GM18505 (cell line): ENCODE data around the gene RRP15.

Experiments
- ATAC-seq: cut with Tn5 transposase; IDR thresholded peaks from one replicate; pipeline ENCODE4 v1.9.1; 2021; ENCODE audit not compliant: unreplicated experiment
- POLR2A ChIP-seq: IDR thresholded peaks from 4 replicates; pipeline ENCODE4 v1.6.1; 2011; ENCODE audit warnings: borderline replicate concordance; ENCODE audit not compliant: insufficient read depth, insufficient read length; ENCODE audit errors: extremely low read depth

RRP15 gene

DNA sequence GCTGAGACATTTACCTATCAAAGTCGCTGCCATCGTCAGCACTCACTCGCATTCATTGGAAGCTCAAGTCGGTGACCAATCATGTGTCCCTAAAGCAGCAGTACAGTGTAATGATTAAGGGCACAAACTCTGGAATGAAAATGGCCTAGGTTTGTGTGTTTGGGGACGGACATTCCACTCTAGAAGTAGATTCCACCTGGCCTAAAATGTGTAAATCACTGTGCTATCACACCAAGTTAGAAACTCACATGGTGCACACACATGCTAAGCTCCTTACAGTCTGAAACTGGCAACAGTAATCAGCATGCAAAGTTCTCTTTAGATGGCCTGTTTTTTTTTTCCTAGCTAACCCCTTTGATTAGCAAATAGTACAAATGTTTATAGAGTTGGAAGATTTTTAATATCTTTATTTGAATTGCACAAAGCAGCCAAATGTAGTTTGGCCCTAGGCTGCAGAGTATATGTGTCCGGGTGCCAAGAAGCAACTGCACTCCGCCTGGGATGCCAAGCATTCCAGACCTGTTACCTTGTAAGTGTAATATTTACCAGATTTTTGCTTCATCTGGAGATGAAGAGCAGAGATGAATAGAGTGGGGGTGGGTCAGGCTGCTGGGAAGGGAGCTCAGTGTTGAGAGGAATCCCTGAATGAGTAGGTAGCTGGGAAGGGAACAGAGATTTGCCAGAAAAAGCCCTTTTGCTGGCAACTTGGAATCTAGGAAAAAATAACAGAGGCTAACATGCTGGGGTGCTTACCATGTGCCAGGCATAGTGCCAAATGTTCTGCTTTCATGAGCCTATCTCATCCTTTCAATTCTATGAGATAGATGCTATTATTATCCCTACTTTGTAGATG is 95.3 kb downstream of the RRP15 start:
- no peak for TF ChIP-seq POLR2A
- no peak for ATAC-seq

DNA sequence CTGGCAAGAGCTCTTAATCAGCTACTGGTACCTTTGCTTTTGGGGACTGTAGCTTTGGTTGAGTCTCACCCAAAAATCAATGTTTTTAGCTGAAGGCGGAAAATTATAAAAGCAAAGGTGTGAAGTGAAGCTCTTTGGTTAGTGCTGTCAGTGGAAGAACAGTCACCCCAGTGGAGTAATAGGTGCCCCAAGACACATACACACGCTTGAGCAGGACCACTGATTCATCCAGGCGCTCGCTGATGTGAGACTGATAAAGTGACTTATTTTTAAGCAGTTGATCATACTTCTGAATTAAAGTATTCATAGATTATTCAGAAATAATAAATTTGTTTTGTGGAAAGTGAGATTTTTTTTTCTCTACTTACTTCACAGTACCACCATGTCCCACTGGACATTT is 97.2 kb downstream of the RRP15 start:
- no peak for TF ChIP-seq POLR2A
- no peak for ATAC-seq

DNA sequence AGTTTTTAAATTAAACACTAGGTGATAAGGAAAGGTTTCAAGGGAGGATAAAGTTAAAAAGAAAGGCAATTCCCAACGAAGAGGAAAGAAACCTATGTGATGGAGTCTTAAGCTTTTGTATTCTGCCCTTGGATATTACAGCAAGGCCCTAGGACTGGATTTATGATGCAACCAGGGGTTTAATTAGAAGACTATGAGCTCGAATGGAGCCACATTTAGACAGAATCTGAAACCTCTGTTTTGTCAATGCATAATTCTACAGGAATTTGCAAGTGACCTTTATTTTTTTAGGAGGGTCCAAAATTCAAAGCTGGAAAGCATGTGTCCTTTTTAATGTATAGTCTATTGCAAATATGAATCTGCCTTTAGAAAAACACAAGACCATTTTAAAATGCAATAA is 98.0 kb downstream of the RRP15 start:
- no peak for ATAC-seq
- TF ChIP-seq POLR2A: no peak

DNA sequence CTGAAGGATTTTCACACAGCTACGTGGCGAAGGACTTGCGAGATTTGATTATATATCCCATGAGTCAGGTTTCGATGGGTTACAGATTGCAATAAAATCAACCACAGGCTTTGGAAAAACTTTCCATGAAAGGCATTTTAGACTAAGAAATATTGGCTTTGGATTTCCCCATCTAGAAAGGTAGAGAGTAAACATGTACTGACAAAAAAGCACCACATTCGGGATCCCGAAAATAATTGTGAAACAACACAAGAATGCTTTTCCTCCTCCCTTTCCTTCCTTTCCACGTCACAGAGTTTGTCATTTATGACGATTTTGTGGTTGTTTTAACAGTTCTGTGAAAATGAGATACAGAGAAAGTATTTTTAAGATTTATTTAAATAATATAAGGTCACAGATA is 98.6 kb downstream of the RRP15 start:
- no peak for TF ChIP-seq POLR2A
- ATAC-seq: no peak

DNA sequence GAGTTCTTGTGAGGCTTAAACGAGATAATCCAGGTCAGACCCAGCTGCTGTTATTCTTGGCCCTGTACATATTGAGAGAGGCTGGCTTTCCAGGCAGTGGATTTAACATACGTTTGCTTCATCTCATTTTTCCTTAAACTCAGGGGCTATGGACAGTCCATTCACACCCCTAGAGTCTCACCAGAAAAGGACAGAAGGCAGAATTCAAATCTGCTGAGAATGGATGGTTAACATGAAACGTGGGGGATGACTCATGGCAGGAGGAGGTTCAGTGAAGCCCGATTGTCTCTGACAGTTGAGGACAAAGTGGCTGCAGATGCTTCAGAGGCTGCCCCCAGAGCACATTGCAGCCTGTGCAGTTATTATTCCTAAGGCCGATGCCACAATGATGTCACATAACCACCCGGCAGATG is 99.5 kb downstream of the RRP15 start:
- no peak for TF ChIP-seq POLR2A
- no peak for ATAC-seq
